Uterus (tissue), 2 donors: ENCODE measurements around the gene FRZB.

Experiments used
- POLR2A ChIP-seq, 2 donors: fragments of 450-650 bp; IDR thresholded peaks; one replicate each; pipeline ENCODE4 v1.6.1; 2016; ENCODE audit warnings: antibody characterized with exemption in 2 of 2, mild to moderate bottlenecking in 1 of 2, moderate library complexity in 1 of 2
- TF ChIP-seq, protein P1 (sequence below), 4 experiments: fragments of 200-600 bp in 2 of 4; fragments of 450-650 bp in 2 of 4; sonication (generic) in 2 of 4; IDR thresholded peaks; one replicate each; pipeline ENCODE4 v1.5.1; 2016 to 2019; ENCODE audit warnings: antibody characterized with exemption in 4 of 4, mild to moderate bottlenecking in 2 of 4, moderate library complexity in 1 of 4

- no peak for TF ChIP-seq POLR2A (IDR thresholded peaks at IDR 0.05)
- TF ChIP-seq, protein P1, sequence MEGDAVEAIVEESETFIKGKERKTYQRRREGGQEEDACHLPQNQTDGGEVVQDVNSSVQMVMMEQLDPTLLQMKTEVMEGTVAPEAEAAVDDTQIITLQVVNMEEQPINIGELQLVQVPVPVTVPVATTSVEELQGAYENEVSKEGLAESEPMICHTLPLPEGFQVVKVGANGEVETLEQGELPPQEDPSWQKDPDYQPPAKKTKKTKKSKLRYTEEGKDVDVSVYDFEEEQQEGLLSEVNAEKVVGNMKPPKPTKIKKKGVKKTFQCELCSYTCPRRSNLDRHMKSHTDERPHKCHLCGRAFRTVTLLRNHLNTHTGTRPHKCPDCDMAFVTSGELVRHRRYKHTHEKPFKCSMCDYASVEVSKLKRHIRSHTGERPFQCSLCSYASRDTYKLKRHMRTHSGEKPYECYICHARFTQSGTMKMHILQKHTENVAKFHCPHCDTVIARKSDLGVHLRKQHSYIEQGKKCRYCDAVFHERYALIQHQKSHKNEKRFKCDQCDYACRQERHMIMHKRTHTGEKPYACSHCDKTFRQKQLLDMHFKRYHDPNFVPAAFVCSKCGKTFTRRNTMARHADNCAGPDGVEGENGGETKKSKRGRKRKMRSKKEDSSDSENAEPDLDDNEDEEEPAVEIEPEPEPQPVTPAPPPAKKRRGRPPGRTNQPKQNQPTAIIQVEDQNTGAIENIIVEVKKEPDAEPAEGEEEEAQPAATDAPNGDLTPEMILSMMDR (IDR thresholded peaks at IDR 0.05), result no peak
Measured at GRCh38 chr2:182890773-182891378, 24.4 kb upstream of the FRZB start.
